ENCODE data around the gene PHF14. TPM values are rescaled to one million over a fixed set of nuclear protein-coding genes. Genes with fewer than 3 reads are reported as not detected.

Gene PHF14
- polyA plus RNA-seq, 3 donors: 4.8 to 7.4 (median 5.4) TPM

DNA sequence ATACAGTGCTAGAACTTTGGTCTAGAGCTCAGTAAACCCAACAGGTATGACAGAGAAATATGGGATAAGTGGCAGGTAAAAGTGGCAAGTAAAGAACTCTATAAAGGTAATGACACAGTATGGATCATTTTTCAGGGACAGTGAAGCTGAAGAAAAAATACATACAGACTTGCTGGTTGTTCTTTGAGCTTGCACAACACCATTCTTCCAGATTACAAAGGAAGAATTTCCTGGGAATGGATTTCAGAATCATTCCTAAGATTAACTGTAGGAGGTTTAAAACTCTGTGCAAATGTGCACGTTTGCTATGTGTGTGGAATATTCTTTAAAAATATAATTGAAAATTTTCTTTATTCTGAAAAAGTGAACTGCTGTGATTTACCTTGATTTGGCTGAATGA lies 36.0 kb downstream of the PHF14 start:
- H3K4me2 ChIP-seq (replicated peaks; ENCODE audit: extremely low read depth, low read length, poor library complexity, severe bottlenecking): no peak overlapping the region
- H3K4me3 Mint-ChIP-seq: no peak overlapping the region
- H3K27ac Mint-ChIP-seq: no peak overlapping the region
- H3K9me3 ChIP-seq (replicated peaks in 1 of 2; ENCODE audit: control insufficient read depth in 1 of 2, insufficient read depth in 1 of 2, low read length in 2 of 2): no peaks in the 10 kb centered on the region
- peaks cover 24 to 37% of the 10 kb centered on the region in 2 donors for H3K36me3 Mint-ChIP-seq
- H3K4me1 ChIP-seq (ENCODE audit: control insufficient read depth in 1 of 2, insufficient read depth in 2 of 2, low read length in 2 of 2): no peaks in the 10 kb centered on the region
- H4K20me1 ChIP-seq (ENCODE audit: insufficient read depth, low read length): peaks cover 4% of the 10 kb centered on the region
- no peaks in the 10 kb centered on the region for H3K79me2 ChIP-seq (ENCODE audit: insufficient read depth, low read length)
- H3K4me1 Mint-ChIP-seq: no peaks in the 10 kb centered on the region
- H3K9ac ChIP-seq (ENCODE audit: insufficient read depth, low read length, poor library complexity, severe bottlenecking): no peak overlapping the region
- no peak for DNase-seq
- no peaks in the 10 kb centered on the region for H3K27me3 Mint-ChIP-seq (ENCODE audit: low read depth in 3 of 3)
- no peaks in the 10 kb centered on the region for H3K9me3 Mint-ChIP-seq
- H3K27me3 ChIP-seq (ENCODE audit: control insufficient read depth in 2 of 2, insufficient read depth in 2 of 2, low read length in 2 of 2): no peaks in the 10 kb centered on the region
- H3K27ac ChIP-seq (ENCODE audit: low read depth in 1 of 2, low read length in 2 of 2): no peak overlapping the region
- WGBS (ENCODE audit: insufficient coverage): no CpG with 5 or more reads among the region's 1 CpG
- H2AFZ ChIP-seq (ENCODE audit: insufficient read depth, low read depth, low read length, poor library complexity, severe bottlenecking): no peak overlapping the region
- intact Hi-C loops (cut with micrococcal nuclease): no loop called here
- TF ChIP-seq, protein P1, sequence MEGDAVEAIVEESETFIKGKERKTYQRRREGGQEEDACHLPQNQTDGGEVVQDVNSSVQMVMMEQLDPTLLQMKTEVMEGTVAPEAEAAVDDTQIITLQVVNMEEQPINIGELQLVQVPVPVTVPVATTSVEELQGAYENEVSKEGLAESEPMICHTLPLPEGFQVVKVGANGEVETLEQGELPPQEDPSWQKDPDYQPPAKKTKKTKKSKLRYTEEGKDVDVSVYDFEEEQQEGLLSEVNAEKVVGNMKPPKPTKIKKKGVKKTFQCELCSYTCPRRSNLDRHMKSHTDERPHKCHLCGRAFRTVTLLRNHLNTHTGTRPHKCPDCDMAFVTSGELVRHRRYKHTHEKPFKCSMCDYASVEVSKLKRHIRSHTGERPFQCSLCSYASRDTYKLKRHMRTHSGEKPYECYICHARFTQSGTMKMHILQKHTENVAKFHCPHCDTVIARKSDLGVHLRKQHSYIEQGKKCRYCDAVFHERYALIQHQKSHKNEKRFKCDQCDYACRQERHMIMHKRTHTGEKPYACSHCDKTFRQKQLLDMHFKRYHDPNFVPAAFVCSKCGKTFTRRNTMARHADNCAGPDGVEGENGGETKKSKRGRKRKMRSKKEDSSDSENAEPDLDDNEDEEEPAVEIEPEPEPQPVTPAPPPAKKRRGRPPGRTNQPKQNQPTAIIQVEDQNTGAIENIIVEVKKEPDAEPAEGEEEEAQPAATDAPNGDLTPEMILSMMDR (IDR thresholded peaks at IDR 0.05): no peak
- peaks cover 4 to 31% of the 10 kb centered on the region in 2 donors for H3K36me3 ChIP-seq (replicated peaks in 1 of 2; ENCODE audit: control insufficient read depth in 1 of 2, insufficient read depth in 2 of 2, low read length in 2 of 2)
- H3K4me3 ChIP-seq (replicated peaks in 1 of 3; ENCODE audit: low read depth in 2 of 3, low read length in 3 of 3): no peak overlapping the region

DNA sequence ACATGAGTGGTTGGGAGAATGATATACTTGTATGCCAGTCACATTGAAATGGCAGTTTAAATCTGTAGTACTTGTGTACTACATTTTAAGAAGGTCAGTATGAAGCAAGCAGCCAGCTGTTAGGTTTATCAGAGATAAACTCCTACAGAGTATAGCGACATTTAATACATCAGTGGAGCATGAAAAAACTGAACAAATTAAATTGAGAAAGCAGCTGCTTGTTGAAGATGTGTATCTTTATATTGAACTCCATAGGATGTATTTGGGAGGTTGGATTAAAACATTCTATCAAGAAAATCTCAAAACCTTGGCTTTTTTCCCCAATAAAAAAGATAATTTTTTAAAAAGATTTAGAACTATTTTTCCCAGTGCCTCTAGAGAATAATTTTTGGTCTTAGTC lies 47.8 kb downstream of the PHF14 start:
- H3K79me2 ChIP-seq (ENCODE audit: insufficient read depth, low read length): no peaks in the 10 kb centered on the region
- peaks cover 6 to 37% of the 10 kb centered on the region in 2 donors for H3K36me3 ChIP-seq (replicated peaks in 1 of 2; ENCODE audit: control insufficient read depth in 1 of 2, insufficient read depth in 2 of 2, low read length in 2 of 2)
- H3K4me2 ChIP-seq (replicated peaks; ENCODE audit: extremely low read depth, low read length, poor library complexity, severe bottlenecking): no peak overlapping the region
- no peaks in the 10 kb centered on the region for H3K27me3 ChIP-seq (ENCODE audit: control insufficient read depth in 2 of 2, insufficient read depth in 2 of 2, low read length in 2 of 2)
- H3K36me3 Mint-ChIP-seq: peaks cover 42 to 61% of the 10 kb centered on the region in 2 donors
- no peaks in the 10 kb centered on the region for H3K4me1 ChIP-seq (ENCODE audit: control insufficient read depth in 1 of 2, insufficient read depth in 2 of 2, low read length in 2 of 2)
- no peaks in the 10 kb centered on the region for H3K9me3 ChIP-seq (replicated peaks in 1 of 2; ENCODE audit: control insufficient read depth in 1 of 2, insufficient read depth in 1 of 2, low read length in 2 of 2)
- no peak overlapping the region for H3K27ac Mint-ChIP-seq
- TF ChIP-seq, protein P1 (IDR thresholded peaks at IDR 0.05): no peak
- no peak overlapping the region for H3K9ac ChIP-seq (ENCODE audit: insufficient read depth, low read length, poor library complexity, severe bottlenecking)
- intact Hi-C loops (cut with micrococcal nuclease): no loop called here
- peaks cover 0 to 11% (median 0%) of the 10 kb centered on the region in 7 donors for H3K9me3 Mint-ChIP-seq
- peaks cover 0 to 3% (median 0%) of the 10 kb centered on the region in 3 donors for H3K27me3 Mint-ChIP-seq (ENCODE audit: low read depth in 3 of 3)
- WGBS (ENCODE audit: insufficient coverage): no CpG with 5 or more reads among the region's 1 CpG
- no peak overlapping the region for H2AFZ ChIP-seq (ENCODE audit: insufficient read depth, low read depth, low read length, poor library complexity, severe bottlenecking)
- no peak overlapping the region for H3K27ac ChIP-seq (ENCODE audit: low read depth in 1 of 2, low read length in 2 of 2)
- no peaks in the 10 kb centered on the region for H4K20me1 ChIP-seq (ENCODE audit: insufficient read depth, low read length)
- no peak overlapping the region for H3K4me3 ChIP-seq (replicated peaks in 1 of 3; ENCODE audit: low read depth in 2 of 3, low read length in 3 of 3)
- no peak for DNase-seq
- H3K4me1 Mint-ChIP-seq: peaks cover 3% of the 10 kb centered on the region
- H3K4me3 Mint-ChIP-seq: no peak overlapping the region

Measured in CD14-positive monocyte (primary cell).